K562 (cell line): ENCODE data around the gene ARMH3. TPM values are rescaled to one million over a fixed set of nuclear protein-coding genes. Genes with fewer than 3 reads are reported as not detected.

Experiments
- AFF4 ChIP-seq: sonication (generic); formaldehyde crosslinking; IDR thresholded peaks from 2 replicates; pipeline ENCODE4 v1.8.0; 2023; ENCODE audit warnings: mild to moderate bottlenecking, missing genetic modification reagents
- BMI1 ChIP-seq: fragments of 150-350 bp; IDR thresholded peaks from 2 replicates; pipeline ENCODE4 v1.6.1; 2014; ENCODE audit warnings: low read length
- CBFA2T2 ChIP-seq: fragments of 450-650 bp; conservative IDR thresholded peaks from 2 replicates; pipeline ENCODE4 v1.6.1; 2017; ENCODE audit warnings: mild to moderate bottlenecking
- CEBPZ ChIP-seq: fragments of 150-350 bp; IDR thresholded peaks from 2 replicates; pipeline ENCODE4 v1.6.1; 2014; ENCODE audit warnings: low read depth, mild to moderate bottlenecking, low read length, borderline replicate concordance
- DPF2 ChIP-seq: fragments of 450-650 bp; IDR thresholded peaks from 2 replicates; pipeline ENCODE4 v1.6.1; 2016
- EP300 ChIP-seq: IDR thresholded peaks from 2 replicates; pipeline ENCODE4 v1.6.1; 2012; ENCODE audit warnings: low read length, improper control_type of control experiment
- ESRRA ChIP-seq: fragments of 450-650 bp; IDR thresholded peaks from 2 replicates; pipeline ENCODE4 v1.6.1; 2014; ENCODE audit warnings: low read depth, mild to moderate bottlenecking, moderate library complexity, borderline replicate concordance
- GTF2B ChIP-seq: IDR thresholded peaks from 2 replicates; pipeline ENCODE4 v1.6.1; 2011; ENCODE audit not compliant: insufficient read length; ENCODE audit errors: extremely low read depth
- HDAC8 ChIP-seq: fragments of 450-650 bp; IDR thresholded peaks from 2 replicates; pipeline ENCODE4 v1.6.1; 2016; ENCODE audit warnings: mild to moderate bottlenecking, missing genetic modification characterization, moderate library complexity, missing compliant biosample characterization
- MYC ChIP-seq, 2 experiments: fragments of 250-450 bp in 1 of 2; sonication (Bioruptor Pico) in 1 of 2; IDR thresholded peaks; 2 replicates each; pipeline versions ENCODE4 v1.5.1 to v1.6.1; 2012 to 2021; ENCODE audit warnings: low read depth in 2 of 2, borderline replicate concordance in 1 of 2, improper control_type of control experiment in 1 of 2, low read length in 1 of 2, mild to moderate bottlenecking in 1 of 2, moderate library complexity in 1 of 2
- NRF1 ChIP-seq, 2 experiments: fragments of 450-650 bp; IDR thresholded peaks in 1 of 2; conservative IDR thresholded peaks in 1 of 2; 2 replicates each; pipeline ENCODE4 v1.6.1; 2014; ENCODE audit warnings: mild to moderate bottlenecking in 2 of 2
- RNF219 ChIP-seq: fragments of 250-450 bp; sonication (Bioruptor Pico); IDR thresholded peaks from 2 replicates; pipeline ENCODE4 v1.5.0; 2022; ENCODE audit warnings: mild to moderate bottlenecking
- TBL1XR1 ChIP-seq, 2 experiments: IDR thresholded peaks; 2 replicates each; pipeline ENCODE4 v1.6.1; 2012; ENCODE audit warnings: improper control_type of control experiment in 2 of 2, low read length in 2 of 2, mild to moderate bottlenecking in 1 of 2
- ZC3H4 ChIP-seq: sonication (generic); formaldehyde crosslinking; IDR thresholded peaks from 2 replicates; pipeline ENCODE4 v1.9.0; 2021; ENCODE audit warnings: missing genetic modification reagents, borderline replicate concordance
- ZNF41 ChIP-seq: fragments of 250-450 bp; sonication (Bioruptor Pico); conservative IDR thresholded peaks from 2 replicates; pipeline ENCODE4 v1.4.0; 2020; ENCODE audit warnings: mild to moderate bottlenecking
- polyA plus RNA-seq, 8 experiments: library from polyadenylated mRNA; depleted of rRNA in 4 of 8; stranded (reverse) in 5 of 8; unstranded in 3 of 8; fragments of >200 nt; fragmentation: Nextera tagmentation in 2 of 8; fragmentation: Illumina TruSeq in 1 of 8; extraction: Ambion mirVana in 2 of 8; extraction: Trizol in 1 of 8; gene quantifications; 2 replicates each; pipeline versions ENCODE4 v1.2.1 to v1.2.3, GENCODE V29; 2011 to 2014; ENCODE audit warnings: inconsistent platforms in 1 of 8, missing spikeins in 1 of 8
- total RNA-seq, 7 experiments: library from RNA; depleted of rRNA in 6 of 7; stranded (reverse); fragments of >200 nt in 6 of 7; fragmentation: Illumina TruSeq in 2 of 7; extraction: Trizol in 2 of 7; gene quantifications; 2 replicates each; pipeline versions ENCODE4 v1.2.1 to v1.2.3, GENCODE V29; 2011 to 2021; ENCODE audit warnings: low replicate concordance in 1 of 7

Gene ARMH3
- total and polyA plus RNA-seq, 9 of the 15 experiments (the other 6 are each of a cell fraction or from before 2014, with no cell fraction given): 0.29 to 0.73 TPM; not detected in 7

GRCh38 chr10:101797403-101798059, 258.4 kb downstream of the ARMH3 start (continued):
- TF ChIP-seq RNF219 (CRISPR knock-in tag) (no peak), CEBPZ (no peak), NRF1 (conservative IDR thresholded peaks at IDR 0.05 in 1 of 2, IDR thresholded peaks at IDR 0.05 in 1 of 2) (peak; percentile 78 to 81), ZC3H4 (CRISPR knock-in tag) (no peak), ZNF41 (no peak), BMI1 (no peak), HDAC8 (tag) (no peak), ESRRA (no peak), AFF4 (CRISPR knock-in tag) (no peak), MYC (IDR thresholded peaks at IDR 0.05; ENCODE audit: low read depth, low read length) (0 out of 2 replicates have a peak, but pooled peaks have one; percentile 13), MYC (CRISPR knock-in tag; IDR thresholded peaks at IDR 0.05; ENCODE audit: borderline replicate concordance, low read depth) (no peak), CBFA2T2 (0 out of 2 replicates have a peak, but pooled peaks have one; percentile 19), TBL1XR1 (IDR thresholded peaks at IDR 0.05; ENCODE audit: low read length in 2 of 2) (0 out of 4 replicates have a peak, but pooled peaks of 1 of the 2 experiments have one; percentile 13), DPF2 (peak; percentile 34; the same call in 1 of the 2 replicates), EP300 (peak; percentile 55), GTF2B (no peak)
